ENCODE results near the gene CAPN2. TPM values are rescaled to one million over a fixed set of nuclear protein-coding genes. Genes with fewer than 3 reads are reported as not detected.

CAPN2 gene
- total RNA-seq, 4 donors from 2014 or later, result 134 to 155 (median 148) TPM

GRCh38 chr1:223678841-223679240 is 33.5 kb upstream of the CAPN2 start:
- Histone ChIP-seq H3K4me3 (replicated peaks in 1 of 3) (no peak overlapping the region), H3K9me3 (no peaks in the 10 kb centered on the region), H3K36me3 (no peaks in the 10 kb centered on the region), H3K4me1 (no peaks in the 10 kb centered on the region), H3K27ac (no peak overlapping the region), H3K27me3 (no peaks in the 10 kb centered on the region)
- intact Hi-C loops (cut with DNase I), result no loop called here
- TF ChIP-seq CTCF (IDR thresholded peaks at IDR 0.05) (no peak), POLR2A (IDR thresholded peaks at IDR 0.05) (no peak)
- WGBS, 2 donors, result 91 to 96% methylated on average over 6 of the region's 6 CpGs
- no peak for DNase-seq

GRCh38 chr1:223680188-223680587 is 32.2 kb upstream of the CAPN2 start:
- TF ChIP-seq CTCF (IDR thresholded peaks at IDR 0.05), result no peak
- no peak for TF ChIP-seq POLR2A (IDR thresholded peaks at IDR 0.05)
- Histone ChIP-seq H3K4me3 (replicated peaks in 1 of 3) (no peak overlapping the region), H3K4me1 (no peaks in the 10 kb centered on the region), H3K27me3 (no peaks in the 10 kb centered on the region), H3K27ac (no peak overlapping the region), H3K9me3 (no peaks in the 10 kb centered on the region), H3K36me3 (no peaks in the 10 kb centered on the region)
- no peak for DNase-seq
- intact Hi-C loops (cut with DNase I), result loop anchor here (10.0 kb wide), 1 partner anchor 545 kb away; no protein-coding TSS in a partner anchor
- WGBS, 2 donors, result 94 to 95% methylated on average over 2 of the region's 2 CpGs

GRCh38 chr1:223682502-223682901 is 29.8 kb upstream of the CAPN2 start:
- no peak overlapping the region for H3K4me3 ChIP-seq (replicated peaks in 1 of 3)
- no peak for TF ChIP-seq CTCF (IDR thresholded peaks at IDR 0.05)
- TF ChIP-seq POLR2A (IDR thresholded peaks at IDR 0.05), result no peak
- no peak for DNase-seq
- H3K4me1 ChIP-seq, result no peaks in the 10 kb centered on the region
- intact Hi-C loops (cut with DNase I), result loop anchor here (10.0 kb wide), 1 partner anchor 548 kb away; no protein-coding TSS in a partner anchor
- H3K27me3 ChIP-seq, result no peaks in the 10 kb centered on the region
- no peaks in the 10 kb centered on the region for H3K36me3 ChIP-seq
- no peaks in the 10 kb centered on the region for H3K9me3 ChIP-seq
- 86 to 97% methylated on average over 3 of the region's 3 CpGs for WGBS, 2 donors
- no peak overlapping the region for H3K27ac ChIP-seq

- Histone ChIP-seq H3K27ac (no peak overlapping the region), H3K9me3 (no peaks in the 10 kb centered on the region), H3K27me3 (no peaks in the 10 kb centered on the region), H3K4me3 (replicated peaks in 1 of 3) (no peak overlapping the region), H3K4me1 (no peaks in the 10 kb centered on the region), H3K36me3 (no peaks in the 10 kb centered on the region)
- intact Hi-C loops (cut with DNase I), result loop anchor here (10.0 kb wide), 1 partner anchor 549 kb away; no protein-coding TSS in a partner anchor
- TF ChIP-seq POLR2A (IDR thresholded peaks at IDR 0.05) (no peak), CTCF (IDR thresholded peaks at IDR 0.05) (peak in 5 of 6 experiments; percentile 31 to 87 (median 67))
- WGBS, 2 donors, result 37 to 68% methylated on average over 4 to 9 of the region's 9 CpGs
- peak; percentile 79 to 80 for DNase-seq
These were observed 28.5 kb upstream of the CAPN2 start for GRCh38 chr1:223683586-223684487.

- H3K4me1 ChIP-seq, result no peaks in the 10 kb centered on the region
- 62 to 63% methylated on average over 3 of the region's 3 CpGs for WGBS, 2 donors
- H3K36me3 ChIP-seq, result no peaks in the 10 kb centered on the region
- DNase-seq, result no peak
- no peak overlapping the region for H3K4me3 ChIP-seq (replicated peaks in 1 of 3)
- H3K27me3 ChIP-seq, result no peaks in the 10 kb centered on the region
- H3K27ac ChIP-seq, result no peak overlapping the region
- intact Hi-C loops (cut with DNase I), result loop anchor here (10.0 kb wide), 1 partner anchor 550 kb away; no protein-coding TSS in a partner anchor
- TF ChIP-seq CTCF (IDR thresholded peaks at IDR 0.05) (no peak), POLR2A (IDR thresholded peaks at IDR 0.05) (no peak)
- H3K9me3 ChIP-seq, result no peaks in the 10 kb centered on the region
These were observed 27.9 kb upstream of the CAPN2 start for GRCh38 chr1:223684488-223684792.
